Neural cell (in vitro differentiated cells): ENCODE results near the gene PRM2. TPM values are rescaled to one million over a fixed set of nuclear protein-coding genes. Genes with fewer than 3 reads are reported as not detected.

Source experiments
- H2AFZ ChIP-seq: fragments of 200-600, 300-800 bp; sonication (generic), shearing (Covaris generic); 2 replicates; pipeline ENCODE4 v1.6.0; 2014; ENCODE audit warnings: low read depth, mild to moderate bottlenecking, antibody characterized with exemption, low read length, moderate library complexity
- H3F3A ChIP-seq: fragments of 200-600 bp; shearing (Covaris generic); 2 replicates; pipeline ENCODE4 v1.6.1; 2016; ENCODE audit warnings: mild to moderate bottlenecking, moderate library complexity, mixed read lengths, antibody characterized with exemption, low read length; ENCODE audit not compliant: insufficient read depth, poor library complexity, severe bottlenecking
- H3K27ac ChIP-seq: fragments of 200-600, 300-800 bp; sonication (generic), shearing (Covaris generic); 2 replicates; pipeline ENCODE4 v1.5.1; 2014; ENCODE audit warnings: mild to moderate bottlenecking, low read length, moderate library complexity
- H3K27me3 ChIP-seq: fragments of 300-800, 200-600 bp; sonication (generic), shearing (Covaris generic); 2 replicates; pipeline ENCODE4 v1.6.0; 2014; ENCODE audit warnings: mild to moderate bottlenecking, low read depth, low read length, moderate library complexity; ENCODE audit not compliant: insufficient read depth
- H3K36me3 ChIP-seq: fragments of 300-800, 200-600 bp; sonication (generic), shearing (Covaris generic); 2 replicates; pipeline ENCODE4 v1.5.1; 2014; ENCODE audit warnings: mild to moderate bottlenecking, antibody characterized with exemption, low read length, moderate library complexity; ENCODE audit not compliant: insufficient read depth
- H3K4me2 ChIP-seq: fragments of 300-800, 200-600 bp; sonication (generic), shearing (Covaris generic); 2 replicates; pipeline ENCODE4 v1.6.0; 2014; ENCODE audit warnings: mild to moderate bottlenecking, low read length
- H3K4me3 ChIP-seq: fragments of 300-800, 200-600 bp; sonication (generic), shearing (Covaris generic); 2 replicates; pipeline ENCODE4 v1.5.1; 2014; ENCODE audit warnings: mild to moderate bottlenecking, low read length, moderate library complexity
- H3K79me2 ChIP-seq: fragments of 200-600 bp; shearing (Covaris generic); replicated peaks from 2 replicates; pipeline ENCODE4 v1.6.0; 2014; ENCODE audit warnings: mild to moderate bottlenecking, low read length, moderate library complexity; ENCODE audit not compliant: insufficient read depth
- H3K9ac ChIP-seq: fragments of 300-800, 200-600 bp; sonication (generic), shearing (Covaris generic); 2 replicates; pipeline ENCODE4 v1.6.1; 2016; ENCODE audit warnings: mild to moderate bottlenecking, low read length, mixed read lengths
- H3K9me2 ChIP-seq: fragments of 200-600 bp; shearing (Covaris generic); 2 replicates; pipeline ENCODE4 v1.6.1; 2016; ENCODE audit warnings: mild to moderate bottlenecking, low read length, mixed read lengths; ENCODE audit not compliant: insufficient read depth
- H3K9me3 ChIP-seq: fragments of 200-600, 300-800 bp; sonication (generic), shearing (Covaris generic); 2 replicates; pipeline ENCODE4 v1.6.1; 2016; ENCODE audit warnings: mild to moderate bottlenecking, mixed run types, low read length, moderate library complexity, mixed read lengths
- H4K20me1 ChIP-seq: fragments of 200-600 bp; shearing (Covaris generic); 2 replicates; pipeline ENCODE4 v1.6.1; 2016; ENCODE audit warnings: mild to moderate bottlenecking, mixed run types; ENCODE audit not compliant: insufficient read depth
- EP300 ChIP-seq: fragments of 450-650 bp; conservative IDR thresholded peaks from 2 replicates; pipeline ENCODE4 v1.6.1; 2014; ENCODE audit warnings: antibody characterized with exemption, mild to moderate bottlenecking, moderate library complexity; ENCODE audit not compliant: poor library complexity, severe bottlenecking
- EZH2 ChIP-seq: fragments of 200-600, 300-800 bp; shearing (Covaris generic), sonication (generic); IDR thresholded peaks from 2 replicates; pipeline ENCODE4 v1.6.1; 2014; ENCODE audit warnings: antibody characterized with exemption, low read length, borderline replicate concordance, mild to moderate bottlenecking; ENCODE audit not compliant: insufficient read depth, poor library complexity, severe bottlenecking
- MXI1 ChIP-seq: fragments of 450-650 bp; conservative IDR thresholded peaks from 2 replicates; pipeline ENCODE4 v1.6.1; 2014; ENCODE audit warnings: antibody characterized with exemption, mild to moderate bottlenecking; ENCODE audit not compliant: poor library complexity, severe bottlenecking
- POLR2AphosphoS5 ChIP-seq: IDR thresholded peaks from 2 replicates; pipeline ENCODE4 v1.6.1; 2012
- RAD21 ChIP-seq: fragments of 450-650 bp; conservative IDR thresholded peaks from 2 replicates; pipeline ENCODE4 v1.6.1; 2014; ENCODE audit warnings: antibody characterized with exemption, mild to moderate bottlenecking, moderate library complexity
- SMC3 ChIP-seq: fragments of 450-650 bp; conservative IDR thresholded peaks from 2 replicates; pipeline ENCODE4 v1.6.1; 2014; ENCODE audit warnings: antibody characterized with exemption, mild to moderate bottlenecking, moderate library complexity; ENCODE audit not compliant: poor library complexity
- TAF1 ChIP-seq: IDR thresholded peaks from 2 replicates; pipeline ENCODE4 v1.6.1; 2012; ENCODE audit warnings: low read depth
- polyA plus RNA-seq: library from polyadenylated mRNA; depleted of rRNA; stranded (reverse); fragments of >200 nt; gene quantifications from 2 replicates; pipeline ENCODE4 v1.2.3, GENCODE V29; 2014
- TF ChIP-seq, protein P1 (sequence below): IDR thresholded peaks from 2 replicates; pipeline ENCODE4 v1.6.1; 2012; ENCODE audit warnings: borderline replicate concordance
- TF ChIP-seq, protein P2 (sequence below): fragments of 450-650 bp; IDR thresholded peaks from 2 replicates; pipeline ENCODE4 v1.5.1; 2014; ENCODE audit warnings: antibody characterized with exemption, mild to moderate bottlenecking, moderate library complexity; ENCODE audit not compliant: poor library complexity, severe bottlenecking

Gene PRM2
- polyA plus RNA-seq, 1 donor from 2014 or later, result not detected

DNA sequence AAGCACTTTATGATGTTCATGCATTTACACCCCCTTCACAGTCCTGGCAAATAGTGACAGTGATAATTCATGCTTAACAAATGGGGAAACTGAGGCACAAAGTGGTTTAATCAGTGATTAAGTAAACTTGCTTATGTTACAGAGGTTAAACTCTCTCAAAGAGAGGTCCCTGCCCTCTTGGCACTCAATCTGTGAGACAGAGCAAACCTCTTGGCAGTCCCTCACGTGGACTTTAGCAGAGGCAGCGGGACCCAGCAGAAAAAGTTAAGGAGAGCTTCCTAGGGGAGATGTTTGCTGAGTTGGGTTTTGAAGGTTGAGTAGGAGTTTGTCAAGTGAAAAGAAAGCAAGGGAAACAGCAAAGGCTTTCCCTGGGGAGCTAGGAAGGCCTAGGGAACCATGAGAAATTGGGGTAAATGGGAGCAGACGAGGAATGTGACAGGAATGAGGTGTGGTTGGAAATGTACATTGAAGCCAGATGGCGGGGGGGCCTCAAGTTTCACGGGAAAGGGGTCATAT is 31.0 kb downstream of the PRM2 start:
- no peaks in the 10 kb centered on the region for H4K20me1 ChIP-seq
- no peaks in the 10 kb centered on the region for H3K9me2 ChIP-seq
- H2AFZ ChIP-seq, result no peak overlapping the region
- no peak overlapping the region for H3K4me3 ChIP-seq
- H3K9me3 ChIP-seq, result no peaks in the 10 kb centered on the region
- no peaks in the 10 kb centered on the region for H3K27me3 ChIP-seq
- no peaks in the 10 kb centered on the region for H3K36me3 ChIP-seq
- H3K79me2 ChIP-seq, result no peaks in the 10 kb centered on the region
- H3K27ac ChIP-seq, result no peak overlapping the region
- no peak overlapping the region for H3K9ac ChIP-seq
- no peak overlapping the region for H3K4me2 ChIP-seq
- no peak for TF ChIP-seq MXI1
- TF ChIP-seq SMC3, result no peak
- no peak for TF ChIP-seq POLR2AphosphoS5
- TF ChIP-seq, protein P1, sequence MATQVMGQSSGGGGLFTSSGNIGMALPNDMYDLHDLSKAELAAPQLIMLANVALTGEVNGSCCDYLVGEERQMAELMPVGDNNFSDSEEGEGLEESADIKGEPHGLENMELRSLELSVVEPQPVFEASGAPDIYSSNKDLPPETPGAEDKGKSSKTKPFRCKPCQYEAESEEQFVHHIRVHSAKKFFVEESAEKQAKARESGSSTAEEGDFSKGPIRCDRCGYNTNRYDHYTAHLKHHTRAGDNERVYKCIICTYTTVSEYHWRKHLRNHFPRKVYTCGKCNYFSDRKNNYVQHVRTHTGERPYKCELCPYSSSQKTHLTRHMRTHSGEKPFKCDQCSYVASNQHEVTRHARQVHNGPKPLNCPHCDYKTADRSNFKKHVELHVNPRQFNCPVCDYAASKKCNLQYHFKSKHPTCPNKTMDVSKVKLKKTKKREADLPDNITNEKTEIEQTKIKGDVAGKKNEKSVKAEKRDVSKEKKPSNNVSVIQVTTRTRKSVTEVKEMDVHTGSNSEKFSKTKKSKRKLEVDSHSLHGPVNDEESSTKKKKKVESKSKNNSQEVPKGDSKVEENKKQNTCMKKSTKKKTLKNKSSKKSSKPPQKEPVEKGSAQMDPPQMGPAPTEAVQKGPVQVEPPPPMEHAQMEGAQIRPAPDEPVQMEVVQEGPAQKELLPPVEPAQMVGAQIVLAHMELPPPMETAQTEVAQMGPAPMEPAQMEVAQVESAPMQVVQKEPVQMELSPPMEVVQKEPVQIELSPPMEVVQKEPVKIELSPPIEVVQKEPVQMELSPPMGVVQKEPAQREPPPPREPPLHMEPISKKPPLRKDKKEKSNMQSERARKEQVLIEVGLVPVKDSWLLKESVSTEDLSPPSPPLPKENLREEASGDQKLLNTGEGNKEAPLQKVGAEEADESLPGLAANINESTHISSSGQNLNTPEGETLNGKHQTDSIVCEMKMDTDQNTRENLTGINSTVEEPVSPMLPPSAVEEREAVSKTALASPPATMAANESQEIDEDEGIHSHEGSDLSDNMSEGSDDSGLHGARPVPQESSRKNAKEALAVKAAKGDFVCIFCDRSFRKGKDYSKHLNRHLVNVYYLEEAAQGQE, result no peak
- no peak for TF ChIP-seq TAF1
- TF ChIP-seq, protein P2, sequence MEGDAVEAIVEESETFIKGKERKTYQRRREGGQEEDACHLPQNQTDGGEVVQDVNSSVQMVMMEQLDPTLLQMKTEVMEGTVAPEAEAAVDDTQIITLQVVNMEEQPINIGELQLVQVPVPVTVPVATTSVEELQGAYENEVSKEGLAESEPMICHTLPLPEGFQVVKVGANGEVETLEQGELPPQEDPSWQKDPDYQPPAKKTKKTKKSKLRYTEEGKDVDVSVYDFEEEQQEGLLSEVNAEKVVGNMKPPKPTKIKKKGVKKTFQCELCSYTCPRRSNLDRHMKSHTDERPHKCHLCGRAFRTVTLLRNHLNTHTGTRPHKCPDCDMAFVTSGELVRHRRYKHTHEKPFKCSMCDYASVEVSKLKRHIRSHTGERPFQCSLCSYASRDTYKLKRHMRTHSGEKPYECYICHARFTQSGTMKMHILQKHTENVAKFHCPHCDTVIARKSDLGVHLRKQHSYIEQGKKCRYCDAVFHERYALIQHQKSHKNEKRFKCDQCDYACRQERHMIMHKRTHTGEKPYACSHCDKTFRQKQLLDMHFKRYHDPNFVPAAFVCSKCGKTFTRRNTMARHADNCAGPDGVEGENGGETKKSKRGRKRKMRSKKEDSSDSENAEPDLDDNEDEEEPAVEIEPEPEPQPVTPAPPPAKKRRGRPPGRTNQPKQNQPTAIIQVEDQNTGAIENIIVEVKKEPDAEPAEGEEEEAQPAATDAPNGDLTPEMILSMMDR, result no peak
- no peak for TF ChIP-seq EP300
- TF ChIP-seq EZH2, result no peak
- no peak for TF ChIP-seq RAD21
- H3F3A ChIP-seq, result no peaks in the 10 kb centered on the region

DNA sequence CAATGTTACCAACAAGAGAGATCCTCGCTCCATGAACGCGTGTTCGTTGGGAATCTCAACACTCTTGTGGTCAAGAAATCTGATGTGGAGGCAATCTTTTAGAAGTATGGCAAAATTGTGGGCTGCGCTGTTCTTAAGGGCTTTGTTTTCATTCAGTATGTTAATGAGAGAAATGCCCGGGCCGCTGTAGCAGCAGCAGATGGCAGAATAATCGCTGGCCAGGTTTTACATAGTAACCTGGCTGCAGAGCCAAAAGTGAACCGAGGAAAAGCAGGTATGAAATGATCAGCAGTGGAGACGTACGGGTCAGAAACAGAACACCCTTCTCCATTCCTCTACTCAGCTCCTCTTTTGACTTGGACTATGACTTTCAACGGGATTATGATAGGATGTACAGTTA is 33.6 kb downstream of the PRM2 start:
- Histone ChIP-seq H3K36me3 (no peaks in the 10 kb centered on the region), H3K79me2 (no peaks in the 10 kb centered on the region), H3K9me2 (no peaks in the 10 kb centered on the region), H3K27me3 (no peaks in the 10 kb centered on the region), H3K4me3 (no peak overlapping the region), H3K4me2 (no peak overlapping the region), H3K27ac (no peak overlapping the region), H3K9me3 (no peaks in the 10 kb centered on the region), H3K9ac (no peak overlapping the region), H4K20me1 (no peaks in the 10 kb centered on the region), H2AFZ (no peak overlapping the region), H3F3A (no peaks in the 10 kb centered on the region)
- no peak for TF ChIP-seq MXI1
- TF ChIP-seq RAD21, result no peak
- TF ChIP-seq POLR2AphosphoS5, result no peak
- TF ChIP-seq, protein P1, result no peak
- TF ChIP-seq EP300, result no peak
- TF ChIP-seq TAF1, result no peak
- TF ChIP-seq, protein P2, result no peak
- TF ChIP-seq EZH2, result no peak
- no peak for TF ChIP-seq SMC3
